Hepatocyte (in vitro differentiated cells): ENCODE data around the gene HNRNPK.

ENCODE experiments used
- EZH2 ChIP-seq: fragments of 200-600 bp; sonication (generic); IDR thresholded peaks from 2 replicates; pipeline ENCODE4 v1.6.1; 2016; ENCODE audit warnings: antibody characterized with exemption, mild to moderate bottlenecking, borderline replicate concordance
- EZH2phosphoT487 ChIP-seq: fragments of 200-600 bp; sonication (generic); IDR thresholded peaks from one replicate; pipeline ENCODE4 v1.6.1; 2018; ENCODE audit warnings: antibody characterized with exemption, mild to moderate bottlenecking, low read depth, moderate library complexity; ENCODE audit not compliant: unreplicated experiment, severe bottlenecking
- TF ChIP-seq, protein P1 (sequence below): fragments of 200-600 bp; sonication (generic); IDR thresholded peaks from 2 replicates; pipeline ENCODE4 v1.5.1; 2016; ENCODE audit warnings: antibody characterized with exemption, mild to moderate bottlenecking; ENCODE audit not compliant: poor library complexity

DNA sequence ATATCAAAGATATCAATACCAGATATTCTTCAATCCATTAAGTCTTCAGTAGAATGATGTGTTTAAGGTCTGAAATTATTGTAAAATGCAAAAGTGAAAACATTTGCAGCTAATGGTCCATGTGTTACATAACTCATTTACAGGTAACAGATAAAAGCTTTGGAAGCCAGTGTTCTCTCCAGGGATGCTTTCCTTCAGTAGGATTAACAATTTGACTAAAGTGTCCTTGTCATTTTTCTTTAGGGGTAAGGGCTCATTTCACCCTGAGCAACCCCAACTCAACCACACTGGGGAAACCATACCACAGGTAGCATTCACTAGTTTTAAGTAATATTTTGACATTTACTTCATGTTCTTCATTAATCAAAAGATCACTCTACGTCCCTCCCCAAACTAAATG is 12.9 kb downstream of the HNRNPK start:
- TF ChIP-seq, protein P1, sequence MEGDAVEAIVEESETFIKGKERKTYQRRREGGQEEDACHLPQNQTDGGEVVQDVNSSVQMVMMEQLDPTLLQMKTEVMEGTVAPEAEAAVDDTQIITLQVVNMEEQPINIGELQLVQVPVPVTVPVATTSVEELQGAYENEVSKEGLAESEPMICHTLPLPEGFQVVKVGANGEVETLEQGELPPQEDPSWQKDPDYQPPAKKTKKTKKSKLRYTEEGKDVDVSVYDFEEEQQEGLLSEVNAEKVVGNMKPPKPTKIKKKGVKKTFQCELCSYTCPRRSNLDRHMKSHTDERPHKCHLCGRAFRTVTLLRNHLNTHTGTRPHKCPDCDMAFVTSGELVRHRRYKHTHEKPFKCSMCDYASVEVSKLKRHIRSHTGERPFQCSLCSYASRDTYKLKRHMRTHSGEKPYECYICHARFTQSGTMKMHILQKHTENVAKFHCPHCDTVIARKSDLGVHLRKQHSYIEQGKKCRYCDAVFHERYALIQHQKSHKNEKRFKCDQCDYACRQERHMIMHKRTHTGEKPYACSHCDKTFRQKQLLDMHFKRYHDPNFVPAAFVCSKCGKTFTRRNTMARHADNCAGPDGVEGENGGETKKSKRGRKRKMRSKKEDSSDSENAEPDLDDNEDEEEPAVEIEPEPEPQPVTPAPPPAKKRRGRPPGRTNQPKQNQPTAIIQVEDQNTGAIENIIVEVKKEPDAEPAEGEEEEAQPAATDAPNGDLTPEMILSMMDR, result no peak
- no peak for TF ChIP-seq EZH2
- TF ChIP-seq EZH2phosphoT487, result no peak
